Stimulated activated naive CD4-positive, alpha-beta T cell (primary cell): ENCODE data around the gene C4orf46.
"Not testable (repeated sequence)": the region's sequence is repeated elsewhere in the genome, so short reads cannot be mapped to it uniquely, and the experiment has no call there.

Experiments used
- DNase-seq, 6 experiments: peaks; one replicate each; lab custom pipeline; 2025; lab: John Stamatoyannopoulos, UW

Gene C4orf46

DNA sequence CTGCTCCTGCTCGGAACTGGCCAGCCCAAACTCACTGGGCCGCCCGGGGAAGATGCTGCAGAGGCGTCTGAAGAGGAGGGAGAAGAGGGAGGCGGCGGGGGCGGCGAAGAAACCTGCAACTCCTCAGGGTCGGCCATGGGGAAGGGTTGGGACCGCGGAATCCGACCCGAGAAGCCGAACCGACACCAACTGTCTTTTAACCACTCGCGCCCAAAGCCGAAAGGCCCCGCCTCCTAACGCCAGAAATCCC lies at the start of gene C4orf46:
TSS of gene C4orf46 (minus strand) at position 223 of the 250 bp plus-strand sequence. CDS start at position 137, 86 bp downstream.
- DNase-seq: no peak

DNA sequence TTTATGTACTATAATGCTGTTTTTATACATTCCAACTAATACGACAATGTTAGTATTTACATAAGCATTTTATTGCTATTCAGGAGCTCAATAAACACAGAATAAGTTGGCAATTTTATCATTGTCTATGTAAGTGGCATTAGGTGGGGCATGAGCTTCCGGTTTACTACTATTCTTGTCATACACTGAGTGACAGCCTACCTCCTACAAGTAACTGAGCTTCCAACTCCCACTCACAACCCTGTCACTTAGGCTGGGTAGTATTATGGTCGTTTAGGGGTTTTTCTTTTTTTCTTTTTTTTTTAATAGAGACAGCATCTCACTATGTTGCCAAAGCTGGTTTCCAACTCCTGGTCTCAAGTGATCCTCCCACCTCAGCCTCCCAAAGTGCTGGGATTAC lies 44.1 kb upstream of the C4orf46 start:
- no peak for DNase-seq

DNA sequence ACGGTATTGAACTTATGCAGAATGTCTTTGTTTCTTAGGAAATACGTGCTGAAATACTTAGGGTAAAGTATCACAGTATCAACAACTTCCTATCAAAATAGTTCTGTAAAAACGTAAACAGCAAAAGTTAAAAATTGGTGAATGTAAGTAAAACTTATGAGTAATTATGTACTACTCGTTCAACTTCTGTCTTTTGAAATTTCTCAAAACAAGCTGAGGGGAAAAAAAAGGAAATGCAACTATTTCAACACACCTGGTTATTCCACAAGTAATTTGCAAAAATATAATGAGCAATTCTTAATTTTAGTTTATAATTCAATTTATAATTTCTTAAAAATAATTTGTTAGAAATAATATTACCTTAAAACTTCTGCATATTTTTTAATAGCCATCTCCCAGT lies 43.2 kb upstream of the C4orf46 start:
- no peak for DNase-seq

DNA sequence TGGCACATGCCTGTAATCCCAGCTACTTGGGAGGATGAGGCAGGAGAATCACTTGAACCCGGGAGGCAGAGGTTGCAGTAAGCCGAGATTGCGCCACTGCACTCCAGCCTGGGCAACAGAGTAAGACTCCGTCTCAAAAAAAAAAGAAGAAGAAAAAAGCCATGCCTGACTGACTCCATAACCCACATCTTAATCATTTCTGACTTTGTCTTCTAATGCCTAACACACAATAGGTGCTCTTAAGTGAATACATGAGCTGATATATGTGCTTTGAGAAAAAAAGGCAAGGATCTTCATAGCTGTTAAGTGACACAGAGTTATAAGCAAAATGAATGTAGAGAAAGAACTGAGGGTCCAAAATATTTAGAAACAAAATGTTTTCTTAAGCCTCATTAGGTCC lies 40.9 kb upstream of the C4orf46 start:
- not testable (repeated sequence) for DNase-seq

DNA sequence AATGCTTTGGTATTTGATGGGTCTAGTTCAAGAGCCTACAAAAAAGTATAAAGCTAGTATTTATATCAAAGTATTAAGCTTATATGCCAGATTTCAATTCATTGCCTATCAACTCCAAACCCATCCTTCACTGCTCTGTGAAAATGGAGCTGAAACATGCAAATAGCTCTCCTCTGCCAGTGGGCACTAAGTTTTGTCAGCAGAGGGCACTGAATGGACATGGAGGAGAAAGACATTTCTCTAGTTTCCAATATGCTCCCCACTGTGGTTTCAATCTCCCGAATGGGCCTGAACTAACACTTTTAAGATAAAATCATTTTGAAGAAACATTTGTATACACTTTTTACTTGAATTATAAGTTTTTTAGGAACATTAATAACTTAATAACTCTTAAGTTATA lies 39.1 kb upstream of the C4orf46 start:
- DNase-seq: no peak

DNA sequence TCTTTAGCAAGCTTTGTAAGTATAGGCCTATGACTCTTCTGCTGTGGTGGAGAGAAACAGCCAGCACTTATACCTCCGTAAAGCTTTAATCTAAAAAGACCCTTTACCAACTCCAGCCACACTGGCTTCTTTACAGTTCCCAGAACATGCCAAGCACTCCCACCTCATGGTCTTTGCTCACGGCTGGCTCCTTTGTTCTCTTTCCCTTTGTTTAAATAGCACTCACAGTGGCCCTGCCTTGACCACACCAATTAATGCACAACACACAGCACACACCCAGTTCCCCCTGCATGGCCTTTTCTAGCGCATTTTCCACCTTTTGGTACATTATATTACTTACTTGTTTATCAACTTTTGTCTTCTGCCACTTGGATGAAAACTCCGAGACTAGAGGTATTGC lies 32.6 kb upstream of the C4orf46 start:
- no peak for DNase-seq

DNA sequence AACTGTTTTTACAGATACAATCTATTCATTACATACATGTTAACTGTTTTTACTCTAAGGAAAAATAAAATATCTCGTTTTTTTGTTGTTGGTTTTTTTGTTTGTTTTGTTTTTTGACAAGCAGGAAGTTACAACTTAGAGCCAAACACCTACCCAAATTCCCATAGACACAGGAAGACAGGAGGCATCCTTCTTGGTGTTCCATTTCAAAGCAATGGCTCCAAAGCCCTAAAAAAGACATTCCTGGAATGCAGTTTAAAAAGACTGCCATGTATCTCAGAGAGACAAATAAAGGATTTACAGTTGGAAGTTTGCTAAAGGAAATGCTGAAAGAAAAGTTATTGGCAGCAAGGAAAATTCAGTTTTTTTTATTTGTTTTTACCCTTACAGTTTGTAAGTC lies 17.1 kb upstream of the C4orf46 start:
- no peak for DNase-seq

DNA sequence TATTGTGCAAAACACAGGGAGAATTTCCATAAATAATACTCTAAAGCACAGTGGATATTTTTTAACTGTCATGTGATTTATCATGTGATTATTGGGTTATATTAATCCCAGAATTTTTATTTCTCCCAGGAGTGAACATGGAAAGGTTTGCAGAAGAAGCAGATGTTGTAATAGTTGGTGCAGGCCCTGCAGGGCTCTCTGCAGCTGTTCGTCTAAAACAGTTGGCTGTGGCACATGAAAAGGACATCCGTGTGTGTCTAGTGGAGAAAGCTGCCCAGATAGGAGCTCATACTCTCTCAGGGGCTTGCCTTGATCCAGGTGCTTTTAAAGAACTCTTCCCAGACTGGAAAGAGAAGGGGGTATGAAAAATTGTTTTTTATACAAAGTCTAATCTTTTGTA lies 10.4 kb upstream of the C4orf46 start:
- DNase-seq: no peak

DNA sequence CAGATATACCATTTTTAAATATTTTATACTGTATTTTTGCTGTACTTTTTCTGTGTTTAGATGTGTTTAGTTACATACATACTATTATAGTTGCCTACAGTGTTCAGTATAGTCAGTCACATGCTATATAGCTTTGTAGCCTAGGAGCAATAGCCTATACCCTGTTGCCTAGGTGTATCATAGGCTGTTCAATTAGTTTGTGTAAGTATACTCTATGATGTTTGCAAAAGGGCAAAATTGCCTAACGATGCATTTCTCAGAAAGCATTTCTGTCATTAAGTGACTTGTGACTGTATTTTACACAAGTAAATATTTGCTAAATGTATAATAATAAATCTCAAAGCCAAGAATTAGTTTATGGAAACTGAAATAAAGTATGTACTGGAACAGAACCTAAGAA lies 9.9 kb upstream of the C4orf46 start:
- no peak for DNase-seq

DNA sequence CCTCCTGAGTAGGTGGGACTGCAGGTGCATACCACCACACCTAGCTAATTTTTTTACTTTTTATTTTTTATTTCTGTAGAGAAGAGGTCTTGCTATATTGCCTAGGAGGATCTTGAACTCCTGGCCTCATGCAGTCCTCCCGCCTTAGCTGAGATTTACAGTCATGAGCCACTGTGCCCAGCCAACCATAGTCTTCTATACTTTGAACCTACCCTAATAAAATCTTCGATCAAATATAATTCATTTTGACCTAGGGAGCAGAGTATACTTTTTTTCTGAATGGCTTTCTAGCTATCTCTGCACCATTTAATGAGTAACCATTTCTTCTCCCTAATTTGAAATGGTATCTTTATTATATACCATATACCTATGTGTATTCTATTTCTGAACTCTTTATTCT lies 7.1 kb upstream of the C4orf46 start:
- no peak for DNase-seq

DNA sequence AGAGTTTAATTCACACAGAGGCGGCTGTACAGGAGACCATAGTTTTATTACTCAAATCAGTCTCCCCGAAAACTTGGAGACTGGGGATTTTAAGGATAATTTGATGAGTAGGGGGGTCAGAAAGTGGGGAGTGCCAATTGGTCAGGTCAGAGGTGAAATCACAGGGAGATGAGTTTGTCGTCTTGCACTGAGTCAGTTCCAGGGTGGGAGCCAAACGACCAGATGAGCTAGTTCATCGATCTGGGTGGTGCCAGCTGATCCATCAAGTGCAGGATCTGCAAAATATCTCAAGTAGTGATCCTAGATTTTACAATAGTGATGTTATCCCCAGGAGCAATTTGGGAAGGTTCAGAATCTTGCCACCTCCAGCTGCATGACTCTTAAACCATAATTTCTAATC lies 4.4 kb upstream of the C4orf46 start:
- DNase-seq: no peak

DNA sequence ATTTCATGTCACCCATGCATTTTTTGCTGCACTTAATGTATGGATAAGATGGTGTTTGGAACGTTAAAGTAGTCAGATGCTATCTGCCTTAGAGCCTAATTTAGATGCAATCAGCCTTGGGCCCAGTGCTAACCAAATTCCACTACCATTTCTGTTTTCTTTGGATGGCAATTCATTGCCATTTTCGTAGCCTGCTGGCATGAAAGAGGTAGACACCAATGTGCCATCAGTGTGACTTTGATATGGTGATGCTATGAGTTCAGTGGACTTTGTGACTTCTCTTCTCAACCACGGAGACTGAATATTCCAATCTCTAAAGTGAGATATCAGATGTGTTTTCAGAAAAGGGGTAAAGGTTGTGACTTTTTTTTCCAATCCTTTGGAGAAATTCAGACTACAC lies 1.9 kb upstream of the C4orf46 start:
- DNase-seq: no peak

DNA sequence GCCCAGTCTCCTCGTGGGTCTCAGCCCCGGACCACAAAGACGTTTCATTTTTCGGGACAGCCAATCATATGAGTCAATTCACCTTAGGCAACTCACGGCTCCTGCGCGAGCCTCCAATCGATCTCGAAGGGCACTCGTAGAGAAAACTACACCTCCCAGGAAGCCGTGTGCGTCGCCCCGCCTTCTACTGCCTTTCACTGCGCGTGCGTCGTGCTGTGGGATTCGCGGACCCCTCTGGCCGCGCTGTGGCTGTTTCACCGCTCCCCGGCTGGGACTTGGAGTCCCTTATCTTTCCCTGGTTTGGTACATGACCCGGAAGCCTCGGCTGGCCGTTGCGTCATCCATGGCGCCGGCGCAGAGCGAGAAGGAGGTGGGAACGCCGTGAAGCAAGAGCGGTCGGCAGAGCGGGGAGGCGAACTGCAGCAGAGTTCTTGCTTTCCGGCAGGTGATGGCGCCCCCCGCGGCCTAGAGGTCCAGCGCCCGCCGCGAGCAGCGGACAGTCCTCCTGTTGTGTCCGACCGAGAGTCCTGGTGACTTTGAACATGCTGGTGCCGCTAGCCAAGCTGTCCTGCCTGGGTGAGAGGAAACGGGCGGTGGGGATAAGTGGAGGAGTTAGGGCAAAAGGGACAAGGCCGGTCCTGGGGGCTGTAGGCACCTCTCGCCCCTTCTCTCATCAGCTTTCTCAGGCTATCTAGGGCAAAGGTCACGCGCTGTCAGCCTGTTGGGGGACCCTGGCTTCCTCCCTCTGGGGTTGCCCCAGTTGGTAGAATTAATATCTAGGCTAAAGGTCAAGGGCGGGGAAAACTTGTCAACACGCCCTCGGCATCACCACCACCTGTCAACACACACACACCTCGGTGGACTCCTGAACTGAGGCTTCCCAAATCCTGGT lies 474 bp upstream of the C4orf46 start, which contains the start of gene ETFDH:
TSS of gene ETFDH (plus strand) at position 382 of the 892 bp plus-strand sequence. CDS start at position 543, 161 bp downstream.
- DNase-seq: peak; percentile 96 to 99 (median 98)

DNA sequence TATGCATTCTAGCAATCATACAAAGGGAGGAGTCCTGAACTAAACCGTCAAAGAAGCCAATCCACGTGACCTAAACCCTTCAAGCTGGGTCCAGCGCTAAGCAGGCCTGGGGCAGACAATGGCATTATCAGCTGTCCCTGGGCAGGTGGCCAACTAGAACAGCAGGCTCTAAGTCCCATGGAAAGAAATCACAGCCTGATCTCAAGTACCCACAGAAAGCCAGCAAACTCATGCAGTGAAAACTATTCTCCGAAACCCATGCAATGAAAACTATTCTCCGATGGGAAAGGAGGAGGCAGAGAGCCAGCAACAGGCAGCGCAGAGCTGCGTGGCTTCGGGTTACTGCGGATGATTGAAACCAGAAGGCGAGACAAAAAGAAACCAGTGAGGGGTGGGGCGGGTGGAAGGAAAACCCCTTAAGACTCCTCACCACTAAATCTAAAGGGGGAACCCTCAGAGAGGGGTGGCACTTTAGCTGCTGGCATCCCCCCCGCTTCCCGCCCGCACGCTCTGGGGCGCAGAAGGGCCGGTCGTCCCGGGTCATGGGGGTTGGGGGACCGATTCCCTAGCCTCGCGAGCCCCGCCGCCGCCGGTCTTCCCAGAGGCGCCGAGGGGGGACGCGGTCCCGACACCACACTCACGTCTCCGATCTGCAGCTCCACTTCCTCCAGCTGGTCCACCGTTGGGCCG lies 567 bp downstream of the C4orf46 start:
- peak; percentile 41 to 67 (median 56) for DNase-seq

DNA sequence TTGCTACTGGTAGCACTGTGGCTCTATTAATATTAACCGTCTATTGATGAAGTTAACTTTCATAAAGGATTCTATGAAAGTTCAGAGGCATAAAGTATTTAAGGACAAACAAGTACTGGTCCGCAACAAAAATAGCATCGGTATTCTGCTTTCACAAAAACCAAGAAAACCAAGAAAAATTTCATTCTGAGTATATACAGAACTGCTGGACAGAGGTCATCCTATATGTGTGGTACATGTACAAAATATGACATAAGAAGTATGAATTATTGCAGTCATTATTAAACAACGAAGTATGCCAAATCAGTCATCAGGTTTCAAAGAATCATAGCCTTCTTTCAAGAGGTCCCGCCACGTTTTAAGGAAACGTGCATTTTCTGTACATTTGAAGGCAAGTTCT lies 2.4 kb downstream of the C4orf46 start:
- no peak for DNase-seq

DNA sequence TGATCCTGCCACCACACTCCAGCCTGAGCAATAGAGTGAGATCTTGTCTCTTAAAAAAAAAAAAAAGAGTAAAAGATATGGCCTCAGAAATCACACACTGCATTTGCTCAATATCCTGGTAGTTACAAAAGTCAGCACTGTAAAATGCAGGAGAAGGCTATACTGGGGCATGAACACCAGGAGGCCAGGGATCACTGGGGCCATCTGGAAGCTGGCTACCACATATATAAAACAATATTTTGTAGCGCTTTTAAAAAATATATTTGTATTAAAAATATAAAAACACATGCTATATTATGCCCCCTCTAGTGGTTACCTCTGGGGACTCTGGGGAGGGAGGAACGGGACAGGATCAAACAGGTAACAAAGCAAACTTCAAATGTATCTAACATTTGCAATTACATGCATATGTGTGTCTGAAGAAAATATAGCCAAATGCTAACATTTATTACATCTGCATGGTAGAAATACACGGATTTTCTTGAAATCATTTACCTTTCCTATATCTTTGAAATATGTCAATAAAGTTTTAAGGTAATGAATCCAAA lies 4.0 kb downstream of the C4orf46 start:
- DNase-seq: peak in 4 of 6 experiments; percentile 2 to 20 (median 4)

DNA sequence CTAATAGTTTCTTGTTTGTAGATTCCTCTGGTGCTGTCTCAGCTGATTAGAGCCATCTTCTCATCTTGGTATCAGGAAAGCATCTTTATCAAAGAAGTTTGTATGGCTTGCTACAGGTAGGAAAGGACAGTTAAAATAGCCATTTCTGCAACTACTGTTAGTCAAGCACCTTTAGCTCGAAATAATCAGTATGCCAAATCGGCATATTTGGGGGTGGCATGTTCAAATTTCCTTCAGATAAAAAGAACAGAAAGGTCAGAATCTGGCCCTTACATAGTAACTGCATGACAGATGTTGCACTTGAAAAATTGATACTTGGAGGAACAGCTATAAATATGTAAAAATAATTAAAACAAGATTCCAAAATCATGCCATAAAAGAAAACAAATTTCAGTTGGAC lies 4.8 kb downstream of the C4orf46 start:
- DNase-seq: no peak

DNA sequence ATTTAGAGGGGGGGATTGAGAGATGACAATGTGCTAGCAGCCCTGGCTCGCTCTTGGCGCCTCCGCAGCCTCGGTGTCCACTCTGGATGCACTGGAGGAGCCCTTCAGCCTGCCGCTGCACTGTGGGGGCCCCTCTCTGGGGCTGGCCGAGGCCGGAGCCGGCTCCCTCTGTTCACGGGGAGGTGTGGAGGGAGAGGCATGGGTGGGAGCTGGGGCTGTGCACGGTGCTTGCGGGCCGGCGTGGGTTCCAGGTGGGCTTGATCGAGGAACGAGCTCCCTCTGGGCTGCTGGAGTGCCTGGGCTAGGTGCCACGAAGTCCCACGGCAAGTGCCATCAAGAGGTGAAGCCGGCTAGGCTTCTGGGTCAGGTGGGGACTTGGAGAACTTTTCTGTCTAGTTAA lies 6.9 kb downstream of the C4orf46 start:
- DNase-seq: no peak

DNA sequence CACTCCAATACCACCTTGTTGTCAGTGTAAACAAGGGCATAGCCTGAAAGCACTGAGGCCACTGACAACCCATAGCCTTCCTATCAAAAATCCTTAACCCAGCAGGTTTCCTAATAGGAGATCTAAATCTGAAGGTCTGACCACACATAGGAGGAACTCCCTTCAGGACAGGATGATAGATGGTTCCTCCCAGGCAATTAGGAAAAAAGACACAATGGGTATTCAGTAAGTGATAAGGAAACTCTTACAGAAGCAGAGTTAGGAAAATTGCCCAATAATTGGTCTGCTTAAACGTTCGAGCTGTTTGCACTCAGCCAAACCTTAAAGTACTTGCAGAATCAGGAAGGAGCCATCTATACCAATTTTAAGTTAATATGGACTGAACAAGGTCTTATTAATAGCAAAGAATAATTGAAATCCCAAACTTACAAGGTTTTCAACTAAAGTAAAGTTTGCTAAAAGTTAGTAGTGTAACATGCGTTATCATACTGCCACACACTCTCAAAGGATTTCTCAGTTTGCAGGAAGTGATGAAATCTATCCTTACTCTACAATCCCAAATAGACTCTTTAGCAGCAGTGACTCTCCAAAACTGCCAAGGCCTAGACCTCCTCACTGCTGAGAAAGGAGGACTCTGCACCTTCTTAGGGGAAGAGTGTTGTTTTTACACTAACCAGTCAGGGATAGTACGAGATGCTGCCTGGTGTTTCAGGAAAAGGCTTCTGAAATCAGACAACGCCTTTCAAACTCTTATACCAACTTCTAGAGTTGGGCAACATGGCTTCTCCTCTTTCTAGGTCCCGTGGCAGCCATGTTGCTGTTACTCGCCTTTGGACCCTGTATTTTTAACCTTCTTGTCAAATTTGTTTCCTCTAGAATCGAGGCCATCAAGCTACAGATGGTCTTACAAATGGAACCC lies 7.7 kb downstream of the C4orf46 start:
- not testable (repeated sequence) for DNase-seq

DNA sequence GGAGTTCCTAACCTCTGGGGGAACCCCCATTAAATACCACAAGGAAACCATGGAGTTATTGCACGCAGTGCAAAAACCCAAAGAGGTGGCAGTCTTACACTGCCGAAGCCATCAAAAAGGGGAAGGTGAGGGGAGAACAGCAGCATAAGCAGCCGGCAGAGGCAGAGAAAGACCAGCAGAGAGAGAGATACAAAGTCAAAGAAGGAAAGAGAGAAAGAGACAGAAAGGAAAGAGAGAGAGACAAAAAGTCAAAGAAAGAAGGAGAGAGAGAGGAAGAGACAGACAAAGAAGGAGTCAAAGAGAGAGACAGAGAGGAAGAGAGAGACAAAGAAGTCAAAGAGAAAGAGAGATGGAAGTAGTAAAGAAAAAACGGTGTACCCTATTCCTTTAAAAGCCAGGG lies 8.4 kb downstream of the C4orf46 start:
- not testable (repeated sequence) for DNase-seq

DNA sequence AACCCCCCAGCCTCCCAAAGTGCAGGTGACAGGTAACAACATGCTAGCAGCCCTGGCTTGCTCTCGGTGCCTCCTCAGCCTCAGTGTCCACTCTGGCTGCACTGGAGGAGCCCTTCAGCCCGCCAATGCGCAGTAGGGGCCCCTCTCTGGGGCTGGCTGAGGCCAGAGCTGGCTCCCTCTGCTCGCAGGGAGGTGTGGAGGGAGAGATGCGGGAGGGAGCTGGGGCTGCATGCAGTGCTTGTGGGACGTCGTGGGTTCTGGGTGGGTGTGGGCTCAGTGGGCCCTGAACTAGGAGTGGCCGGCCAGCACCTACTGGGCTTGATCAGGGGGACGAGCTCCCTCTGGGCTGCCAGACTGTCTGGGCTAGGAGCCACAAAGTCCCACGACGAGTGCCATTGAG lies 14.4 kb downstream of the C4orf46 start:
- DNase-seq: no peak

DNA sequence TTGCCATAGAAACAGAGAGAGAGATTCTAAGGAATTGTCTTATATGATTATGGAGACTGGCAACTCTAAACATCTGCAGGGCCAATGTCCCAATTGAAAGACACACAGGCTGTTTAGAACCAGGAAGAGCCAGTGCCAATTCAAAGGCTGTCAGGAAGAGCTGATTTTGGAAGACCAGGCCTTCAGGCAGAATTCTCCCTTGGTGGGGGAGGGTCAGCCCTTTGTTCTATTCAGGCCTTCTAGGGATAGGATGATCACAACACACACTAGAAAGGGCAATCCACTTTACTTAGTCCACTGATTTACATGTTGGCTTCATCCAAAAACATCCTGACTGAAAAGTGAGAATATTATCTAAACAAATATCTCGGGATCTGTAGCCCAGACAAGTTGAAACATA lies 15.2 kb downstream of the C4orf46 start:
- DNase-seq: no peak
